Activated CD8-positive, alpha-beta memory T cell treated with anti-CD3 and anti-CD28 coated beads, Interleukin-2, amount 50 U/mL, for 24 hours (primary cell): Measurements from ENCODE around the gene SMG9.
"Not testable (repeated sequence)": the region's sequence is repeated elsewhere in the genome, so short reads cannot be mapped to it uniquely, and the experiment has no call there.

Experiments
- DNase-seq: peaks from one replicate; pipeline ENCODE4 v3.0.0-alpha.2; 2020; ENCODE audit errors: extremely low read depth

SMG9 gene

GRCh38 chr19:43780706-43781525 is 26.2 kb upstream of the SMG9 start, which contains the start of gene KCNN4:
KCNN4 (minus strand) TSS chr19:43780973; CDS start chr19:43780861, 112 bp downstream.
- peak; percentile 52 for DNase-seq

DNA sequence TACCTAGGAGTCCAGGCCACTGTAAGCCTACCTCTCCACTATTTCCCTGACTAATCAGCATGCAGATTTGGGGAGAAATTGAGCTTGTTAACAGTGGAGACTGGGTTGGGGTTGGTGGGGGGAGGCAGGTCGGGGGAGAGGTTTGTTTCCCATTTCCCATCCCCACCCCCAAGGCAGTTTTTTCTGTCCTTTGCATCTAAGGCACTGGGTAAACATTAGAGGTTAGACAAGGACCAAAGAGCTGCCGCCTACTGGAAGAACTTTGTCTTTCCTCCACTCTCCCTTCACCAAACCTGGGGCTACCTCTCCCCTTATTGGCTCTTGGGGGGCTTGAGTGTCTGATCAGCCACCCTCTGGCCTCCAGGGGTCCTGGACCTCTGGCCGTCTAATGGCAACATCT is 25.1 kb upstream of the SMG9 start:
- no peak for DNase-seq

GRCh38 chr19:43779147-43779819 is 24.5 kb upstream of the SMG9 start:
- no peak for DNase-seq

- DNase-seq = no peak
Observed at GRCh38 chr19:43778651-43779050, 23.9 kb upstream of the SMG9 start.

GRCh38 chr19:43777163-43777695 is 22.5 kb upstream of the SMG9 start:
- DNase-seq = no peak

- DNase-seq = no peak
Observed at GRCh38 chr19:43776286-43776685, 21.5 kb upstream of the SMG9 start.

DNA sequence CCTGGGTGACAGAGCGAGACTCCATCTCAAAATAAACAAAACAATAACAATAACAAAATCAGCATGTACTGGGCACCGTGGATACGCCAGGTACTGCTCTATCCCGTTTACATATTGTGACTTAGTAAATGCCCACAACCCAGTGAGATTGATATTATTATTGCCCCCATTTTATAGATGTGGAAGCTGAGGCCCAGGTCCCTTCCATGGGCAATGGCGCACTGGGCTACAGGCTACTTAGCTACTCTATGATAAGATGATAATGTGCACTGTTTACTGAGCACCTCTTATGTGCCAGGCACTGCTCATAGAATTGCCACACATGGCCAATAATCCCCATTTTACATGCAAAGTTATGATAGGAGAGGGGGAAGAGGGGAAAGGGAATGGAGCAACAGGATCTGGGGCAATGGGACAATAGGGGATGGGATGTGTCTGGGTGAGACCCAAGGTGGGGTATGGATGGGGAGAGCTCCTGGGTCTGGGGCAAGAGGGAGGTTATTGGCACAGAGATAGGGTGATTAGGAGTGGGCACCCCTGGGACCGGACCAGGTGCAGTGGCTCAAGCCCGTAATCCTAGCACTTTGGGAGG is 20.6 kb upstream of the SMG9 start:
- no peak for DNase-seq

DNA sequence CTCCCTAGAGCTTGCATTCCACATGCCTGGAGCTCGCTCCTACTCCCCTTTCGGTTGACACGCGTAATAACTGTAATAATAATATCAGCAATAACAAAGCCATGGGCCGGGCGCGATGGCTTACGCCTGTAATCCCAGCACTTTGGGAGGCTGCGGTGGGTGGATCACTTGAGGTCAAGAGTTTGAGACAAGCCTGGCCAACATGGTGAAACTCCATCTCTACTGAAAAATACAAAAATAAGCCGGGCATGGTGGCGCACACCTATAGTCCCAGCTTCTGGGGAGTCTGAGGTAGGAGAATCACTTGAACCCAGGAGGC is 20.1 kb upstream of the SMG9 start:
- DNase-seq = not testable (repeated sequence)

- no peak for DNase-seq
Observed at GRCh38 chr19:43774103-43774939, 19.6 kb upstream of the SMG9 start.

- no peak for DNase-seq
Observed at GRCh38 chr19:43773725-43774102, 19.0 kb upstream of the SMG9 start.

GRCh38 chr19:43769256-43769655 is 14.5 kb upstream of the SMG9 start:
- DNase-seq = no peak

DNA sequence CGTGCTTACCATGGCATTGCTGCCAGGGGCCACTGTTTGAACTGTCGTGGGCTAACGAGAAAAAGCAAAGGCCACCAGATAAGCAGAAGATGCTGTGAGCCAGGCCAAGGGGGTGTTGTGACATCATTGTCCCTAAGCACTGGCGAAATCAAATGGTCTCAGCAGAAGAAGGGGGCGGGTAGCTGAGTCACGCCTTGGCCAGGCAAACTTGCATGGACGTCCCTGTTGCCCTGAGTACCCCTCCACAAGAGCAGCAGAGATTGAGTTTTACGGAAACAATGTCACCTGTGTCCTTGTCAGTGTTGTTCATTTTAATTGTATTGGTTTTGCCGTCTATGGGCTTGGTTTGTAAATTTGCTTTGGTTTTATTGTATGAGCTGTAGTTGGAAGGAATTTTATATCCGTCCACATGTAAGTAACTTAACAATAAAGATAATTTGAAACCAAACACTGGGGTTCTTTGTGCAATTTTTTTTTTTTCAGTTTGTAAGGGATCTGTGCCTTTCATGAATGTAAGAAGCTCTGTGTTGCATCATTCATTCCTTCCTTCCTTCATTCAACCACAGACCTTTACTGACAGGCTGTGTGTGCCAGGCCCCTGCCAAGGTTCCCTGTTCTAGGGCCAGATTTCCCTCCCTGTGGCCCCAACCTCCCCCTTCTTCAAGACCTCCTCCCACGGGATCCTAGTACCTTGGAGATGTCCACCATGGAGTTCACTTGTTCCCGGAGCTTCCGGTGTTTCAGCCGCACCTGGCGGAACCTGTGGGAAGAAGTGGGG is 13.7 kb upstream of the SMG9 start:
- DNase-seq = no peak

DNA sequence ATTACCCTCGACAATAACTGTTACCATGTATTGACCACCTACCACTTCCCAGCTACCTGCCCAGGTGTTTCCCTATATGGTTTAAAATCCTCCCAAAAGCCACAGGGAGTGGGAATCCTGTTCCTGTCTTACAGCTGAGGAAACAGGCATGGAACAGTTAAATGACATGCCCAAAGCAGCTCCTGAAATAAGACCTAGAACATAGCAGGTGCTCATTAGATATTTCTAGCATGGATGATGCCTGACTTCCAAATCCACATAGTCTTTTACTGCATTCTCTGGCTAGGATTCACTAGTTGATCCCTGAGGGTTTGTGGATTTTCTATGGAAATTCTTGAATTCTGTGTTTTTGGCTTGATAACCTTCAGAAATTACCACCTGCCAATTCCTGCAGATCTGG is 13.1 kb upstream of the SMG9 start:
- DNase-seq = no peak

DNA sequence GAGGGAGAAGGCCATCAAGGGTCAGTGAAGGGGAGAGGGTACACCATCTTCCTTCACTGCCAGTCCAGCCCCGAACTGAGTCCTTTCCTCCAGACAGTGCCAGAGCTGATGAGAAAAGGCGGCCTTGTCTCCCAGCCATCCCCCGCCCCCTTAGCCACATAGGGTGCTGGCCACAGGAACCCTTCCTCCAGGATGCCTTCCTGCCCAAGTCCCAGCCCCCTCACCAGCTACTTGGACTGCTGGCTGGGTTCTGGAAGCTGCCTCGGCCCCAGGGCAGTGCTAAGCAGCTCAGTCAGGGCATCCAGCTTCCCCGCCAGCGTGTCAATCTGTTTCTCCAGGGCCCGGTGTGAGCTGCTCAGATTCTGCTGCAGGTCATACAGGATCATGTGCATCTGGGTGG is 12.6 kb upstream of the SMG9 start:
- no peak for DNase-seq

DNA sequence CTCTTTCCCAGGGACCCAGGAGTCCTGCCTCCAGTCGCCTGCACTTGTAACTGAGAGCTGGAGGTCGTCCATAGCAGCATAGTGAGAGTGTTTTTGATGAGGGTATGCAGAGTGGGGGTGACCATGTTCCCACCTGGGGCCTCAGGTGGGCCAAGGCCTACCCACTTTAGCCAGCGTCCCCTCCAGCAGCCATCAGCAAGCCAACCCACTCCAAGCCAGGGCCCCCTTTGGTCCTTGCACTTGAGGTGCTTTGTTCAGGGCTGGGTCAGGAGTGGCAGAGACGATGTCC is 11.9 kb upstream of the SMG9 start:
- DNase-seq = no peak

- peak; percentile 69 for DNase-seq
Observed at GRCh38 chr19:43765109-43765876, 10.5 kb upstream of the SMG9 start.

DNA sequence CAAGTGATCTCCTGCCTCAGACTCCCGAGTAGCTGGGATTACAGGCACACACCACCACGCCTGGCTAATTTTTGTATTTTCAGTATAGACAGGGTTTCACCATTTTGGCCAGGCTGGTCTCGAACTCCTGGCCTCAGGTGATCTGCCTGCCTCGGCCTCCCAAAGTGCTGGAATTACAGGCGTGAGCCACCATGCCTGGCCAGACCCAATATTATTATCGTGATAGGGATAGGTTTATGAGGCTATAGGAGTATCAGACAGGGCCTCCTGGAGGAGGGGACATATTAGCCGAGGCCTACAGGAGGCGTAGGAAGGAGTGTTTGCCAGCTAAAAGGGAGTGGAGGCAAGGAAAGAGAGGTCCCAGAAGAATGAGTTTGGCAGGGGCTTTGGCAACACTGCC is 9.9 kb upstream of the SMG9 start:
- not testable (repeated sequence) for DNase-seq

DNA sequence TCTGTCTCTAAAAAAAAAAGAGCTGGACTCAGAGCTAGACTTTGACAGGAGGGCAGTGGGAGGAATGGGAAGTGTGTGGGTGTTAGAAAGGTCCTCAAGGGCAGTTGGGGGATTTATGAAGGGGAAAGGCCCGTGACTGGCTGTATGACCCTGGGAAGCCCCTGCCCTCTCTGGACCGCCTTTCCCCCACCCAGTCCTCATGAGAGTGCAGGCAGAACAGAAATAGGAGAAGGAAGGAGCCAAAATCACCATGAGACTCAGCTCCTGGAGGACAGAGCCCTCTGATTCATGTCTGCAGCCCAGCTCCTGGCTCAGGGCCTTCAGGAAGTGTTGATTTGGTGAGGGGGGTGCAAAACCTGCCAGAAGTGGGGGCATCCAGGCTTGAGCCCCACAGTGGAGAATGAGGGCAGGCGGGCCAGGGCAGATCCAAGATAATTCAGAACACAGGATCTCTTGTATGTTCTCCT is 8.7 kb upstream of the SMG9 start:
- DNase-seq = no peak

GRCh38 chr19:43762814-43763213 is 8.1 kb upstream of the SMG9 start:
- DNase-seq = no peak

DNA sequence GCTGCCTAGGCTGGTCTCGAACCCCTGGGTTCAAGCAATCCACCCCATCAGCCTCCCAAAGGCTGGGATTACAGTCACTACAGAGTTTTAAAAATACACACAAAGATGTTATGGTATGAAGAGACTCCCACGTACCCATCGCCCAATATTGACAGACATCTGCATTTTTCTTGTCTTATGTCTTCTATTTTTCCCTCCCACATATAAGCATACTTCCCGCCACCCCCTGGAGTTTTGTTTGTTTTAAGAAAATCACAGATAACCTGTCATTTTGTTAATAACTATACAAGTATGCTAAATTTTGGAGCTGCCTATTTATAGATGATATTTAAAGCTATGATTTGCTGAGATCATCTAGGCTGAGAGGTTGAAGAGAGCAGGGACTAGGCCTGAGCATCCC is 6.2 kb upstream of the SMG9 start:
- no peak for DNase-seq

DNA sequence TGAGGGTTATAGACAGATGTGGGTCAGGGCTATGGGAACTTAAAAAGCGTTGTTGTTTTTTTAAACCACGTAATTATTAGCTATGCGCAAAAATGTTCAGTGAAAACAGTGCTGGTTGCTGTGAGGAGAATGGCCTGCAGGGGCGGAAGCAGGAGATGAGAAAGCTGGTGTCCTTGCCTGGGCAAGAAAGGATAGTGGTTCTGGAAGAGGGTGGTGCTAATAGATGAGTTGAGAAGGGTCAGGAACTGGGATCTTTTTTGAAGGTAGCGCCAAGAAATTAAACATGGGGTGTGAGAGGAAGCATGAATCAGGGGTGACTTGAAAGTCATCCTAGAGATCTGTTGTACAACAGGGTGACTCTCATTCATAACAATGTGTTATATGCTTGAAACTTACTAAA is 4.8 kb upstream of the SMG9 start:
- no peak for DNase-seq
